PC-9 (cell line): Measurements from ENCODE around the gene COMT.

Source experiments
- CTCF ChIP-seq: fragments of 200-600 bp; sonication (generic); conservative IDR thresholded peaks from 2 replicates; pipeline ENCODE4 v1.6.1; 2017; ENCODE audit warnings: mixed run types, antibody characterized with exemption, mild to moderate bottlenecking, moderate library complexity
- EZH2 ChIP-seq: fragments of 200-600 bp; sonication (generic); IDR thresholded peaks from 2 replicates; pipeline ENCODE4 v1.8.0; 2017; ENCODE audit warnings: antibody characterized with exemption, low read depth

- TF ChIP-seq EZH2 (no peak), CTCF (no peak)
Measured at GRCh38 chr22:19941365-19942082, at the start of gene COMT, which contains the start of gene TXNRD2.
